Suprapubic skin (tissue), 3 donors: ENCODE results near the gene LMTK2.

Source experiments
- POLR2A ChIP-seq, 2 donors: fragments of 450-650 bp; IDR thresholded peaks; one replicate each; pipeline ENCODE4 v1.6.1; 2017; ENCODE audit warnings: antibody characterized with exemption in 2 of 2, mild to moderate bottlenecking in 2 of 2, moderate library complexity in 2 of 2
- TF ChIP-seq, protein P1 (sequence below), 2 donors: fragments of 200-600 bp in 1 of 2; fragments of 450-650 bp in 1 of 2; sonication (generic) in 1 of 2; IDR thresholded peaks; one replicate each; pipeline ENCODE4 v1.5.1; 2016 to 2019; ENCODE audit warnings: antibody characterized with exemption in 2 of 2, mild to moderate bottlenecking in 1 of 2, moderate library complexity in 1 of 2

DNA sequence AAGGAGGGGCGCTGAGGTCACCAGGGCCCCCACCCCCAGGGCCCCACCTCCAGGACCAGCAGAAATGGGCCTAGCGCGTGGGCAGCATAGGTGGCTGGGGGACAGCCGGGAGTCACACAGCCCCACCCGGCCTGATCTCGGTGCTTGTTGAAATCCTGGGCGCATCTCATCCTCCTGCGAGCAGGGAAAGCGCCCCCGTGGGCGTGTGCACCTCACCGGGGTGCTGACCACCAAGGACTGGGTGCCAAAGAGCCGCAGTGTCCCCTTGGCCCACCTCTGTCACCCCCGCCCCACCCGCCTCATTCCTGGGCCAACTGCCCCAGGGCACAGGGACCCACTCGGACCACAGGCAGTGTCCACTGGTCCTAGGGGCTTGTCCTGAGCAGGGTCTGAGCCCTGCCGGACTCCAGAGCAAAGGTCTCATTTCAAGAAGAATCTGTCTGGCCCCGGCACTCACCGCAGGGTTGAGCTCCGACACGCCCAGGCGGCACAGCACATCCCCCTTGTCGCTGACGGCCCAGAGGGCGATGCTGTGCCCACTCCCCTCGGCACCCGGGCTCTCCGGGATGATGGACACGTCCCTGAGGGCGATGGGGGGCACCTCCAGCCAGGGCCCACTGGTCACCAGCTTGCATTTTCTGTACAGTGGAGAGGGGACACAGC is 116.0 kb downstream of the LMTK2 start:
- TF ChIP-seq, protein P1, sequence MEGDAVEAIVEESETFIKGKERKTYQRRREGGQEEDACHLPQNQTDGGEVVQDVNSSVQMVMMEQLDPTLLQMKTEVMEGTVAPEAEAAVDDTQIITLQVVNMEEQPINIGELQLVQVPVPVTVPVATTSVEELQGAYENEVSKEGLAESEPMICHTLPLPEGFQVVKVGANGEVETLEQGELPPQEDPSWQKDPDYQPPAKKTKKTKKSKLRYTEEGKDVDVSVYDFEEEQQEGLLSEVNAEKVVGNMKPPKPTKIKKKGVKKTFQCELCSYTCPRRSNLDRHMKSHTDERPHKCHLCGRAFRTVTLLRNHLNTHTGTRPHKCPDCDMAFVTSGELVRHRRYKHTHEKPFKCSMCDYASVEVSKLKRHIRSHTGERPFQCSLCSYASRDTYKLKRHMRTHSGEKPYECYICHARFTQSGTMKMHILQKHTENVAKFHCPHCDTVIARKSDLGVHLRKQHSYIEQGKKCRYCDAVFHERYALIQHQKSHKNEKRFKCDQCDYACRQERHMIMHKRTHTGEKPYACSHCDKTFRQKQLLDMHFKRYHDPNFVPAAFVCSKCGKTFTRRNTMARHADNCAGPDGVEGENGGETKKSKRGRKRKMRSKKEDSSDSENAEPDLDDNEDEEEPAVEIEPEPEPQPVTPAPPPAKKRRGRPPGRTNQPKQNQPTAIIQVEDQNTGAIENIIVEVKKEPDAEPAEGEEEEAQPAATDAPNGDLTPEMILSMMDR (IDR thresholded peaks at IDR 0.05), result no peak
- no peak for TF ChIP-seq POLR2A (IDR thresholded peaks at IDR 0.05)
